DOHH2 (cell line): ENCODE results near the gene UBE2I.

Experiments used
- H3F3A ChIP-seq: fragments of 200-600 bp; sonication (generic), shearing (Covaris generic); 2 replicates; pipeline ENCODE4 v1.6.0; 2016; ENCODE audit warnings: antibody characterized with exemption, mild to moderate bottlenecking; ENCODE audit not compliant: control insufficient read depth, insufficient read depth
- H3K27ac ChIP-seq: fragments of 200-600 bp; sonication (generic); 2 replicates; pipeline ENCODE4 v1.5.1; 2014; ENCODE audit warnings: low read depth, mild to moderate bottlenecking, low read length, moderate library complexity
- H3K27me3 ChIP-seq: fragments of 200-600 bp; sonication (generic); 2 replicates; pipeline ENCODE4 v1.6.1; 2014; ENCODE audit warnings: mild to moderate bottlenecking, low read length, mixed read lengths; ENCODE audit not compliant: control insufficient read depth
- H3K36me3 ChIP-seq: fragments of 200-600 bp; sonication (generic); 2 replicates; pipeline ENCODE4 v1.6.1; 2014; ENCODE audit warnings: mild to moderate bottlenecking, low read length, moderate library complexity, mixed read lengths; ENCODE audit not compliant: control insufficient read depth
- H3K4me1 ChIP-seq: fragments of 200-600 bp; sonication (generic); 2 replicates; pipeline ENCODE4 v1.6.1; 2014; ENCODE audit warnings: mild to moderate bottlenecking, low read length, mixed read lengths; ENCODE audit not compliant: control insufficient read depth
- H3K4me2 ChIP-seq: fragments of 200-600 bp; sonication (generic); 2 replicates; pipeline ENCODE4 v1.6.0; 2014; ENCODE audit warnings: mild to moderate bottlenecking, low read length, moderate library complexity
- H3K4me3 ChIP-seq: fragments of 200-600 bp; sonication (generic); 2 replicates; pipeline ENCODE4 v1.5.1; 2014; ENCODE audit warnings: mild to moderate bottlenecking, low read length, mixed read lengths
- H3K79me2 ChIP-seq: fragments of 200-600 bp; sonication (generic); 2 replicates; pipeline ENCODE4 v1.6.1; 2014; ENCODE audit warnings: mild to moderate bottlenecking, low read length, mixed read lengths; ENCODE audit not compliant: control insufficient read depth
- H3K9me2 ChIP-seq: fragments of 200-600 bp; sonication (generic); replicated peaks from 2 replicates; pipeline ENCODE4 v1.6.1; 2014; ENCODE audit warnings: mild to moderate bottlenecking, low read length, mixed read lengths; ENCODE audit not compliant: control insufficient read depth
- H3K9me3 ChIP-seq: fragments of 200-600 bp; sonication (generic); 2 replicates; pipeline ENCODE4 v1.6.1; 2014; ENCODE audit warnings: antibody characterized with exemption, low read length, mixed read lengths; ENCODE audit not compliant: control insufficient read depth, insufficient read depth
- H4K20me1 ChIP-seq: fragments of 200-600 bp; sonication (generic); 2 replicates; pipeline ENCODE4 v1.6.0; 2014; ENCODE audit warnings: low read depth, mild to moderate bottlenecking, antibody characterized with exemption, low read length, moderate library complexity; ENCODE audit not compliant: control insufficient read depth, insufficient read depth
- EZH2phosphoT487 ChIP-seq: fragments of 200-600 bp; sonication (generic); IDR thresholded peaks from 2 replicates; pipeline ENCODE4 v1.6.1; 2017; ENCODE audit warnings: borderline replicate concordance, mild to moderate bottlenecking, antibody characterized with exemption, low read length, moderate library complexity, mixed read lengths
- TF ChIP-seq, protein P1 (sequence below): fragments of 200-600 bp; sonication (generic); IDR thresholded peaks from one replicate; pipeline ENCODE4 v1.5.1; 2014; ENCODE audit warnings: antibody characterized with exemption, mild to moderate bottlenecking, low read depth, low read length; ENCODE audit not compliant: poor library complexity, severe bottlenecking

Gene UBE2I

GRCh38 chr16:1280783-1281182, 28.7 kb upstream of the UBE2I start:
- H3K36me3 ChIP-seq, result no peaks in the 10 kb centered on the region
- H3K79me2 ChIP-seq, result no peaks in the 10 kb centered on the region
- H3K4me2 ChIP-seq, result no peak overlapping the region
- no peaks in the 10 kb centered on the region for H4K20me1 ChIP-seq
- no peaks in the 10 kb centered on the region for H3K9me3 ChIP-seq
- H3K4me1 ChIP-seq, result peaks cover 3% of the 10 kb centered on the region; the same call in 1 of the 2 replicates
- TF ChIP-seq EZH2phosphoT487, result no peak
- TF ChIP-seq, protein P1, sequence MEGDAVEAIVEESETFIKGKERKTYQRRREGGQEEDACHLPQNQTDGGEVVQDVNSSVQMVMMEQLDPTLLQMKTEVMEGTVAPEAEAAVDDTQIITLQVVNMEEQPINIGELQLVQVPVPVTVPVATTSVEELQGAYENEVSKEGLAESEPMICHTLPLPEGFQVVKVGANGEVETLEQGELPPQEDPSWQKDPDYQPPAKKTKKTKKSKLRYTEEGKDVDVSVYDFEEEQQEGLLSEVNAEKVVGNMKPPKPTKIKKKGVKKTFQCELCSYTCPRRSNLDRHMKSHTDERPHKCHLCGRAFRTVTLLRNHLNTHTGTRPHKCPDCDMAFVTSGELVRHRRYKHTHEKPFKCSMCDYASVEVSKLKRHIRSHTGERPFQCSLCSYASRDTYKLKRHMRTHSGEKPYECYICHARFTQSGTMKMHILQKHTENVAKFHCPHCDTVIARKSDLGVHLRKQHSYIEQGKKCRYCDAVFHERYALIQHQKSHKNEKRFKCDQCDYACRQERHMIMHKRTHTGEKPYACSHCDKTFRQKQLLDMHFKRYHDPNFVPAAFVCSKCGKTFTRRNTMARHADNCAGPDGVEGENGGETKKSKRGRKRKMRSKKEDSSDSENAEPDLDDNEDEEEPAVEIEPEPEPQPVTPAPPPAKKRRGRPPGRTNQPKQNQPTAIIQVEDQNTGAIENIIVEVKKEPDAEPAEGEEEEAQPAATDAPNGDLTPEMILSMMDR, result no peak
- no peak overlapping the region for H3K27ac ChIP-seq
- H3K9me2 ChIP-seq, result no peaks in the 10 kb centered on the region
- no peaks in the 10 kb centered on the region for H3F3A ChIP-seq
- H3K4me3 ChIP-seq, result no peak overlapping the region
- peaks cover 9% of the 10 kb centered on the region; the same call in 1 of the 2 replicates for H3K27me3 ChIP-seq

GRCh38 chr16:1281517-1281916, 27.9 kb upstream of the UBE2I start:
- no peaks in the 10 kb centered on the region for H3K9me2 ChIP-seq
- H3K27me3 ChIP-seq, result peaks cover 9% of the 10 kb centered on the region; the same call in 1 of the 2 replicates
- H4K20me1 ChIP-seq, result no peaks in the 10 kb centered on the region
- no peaks in the 10 kb centered on the region for H3F3A ChIP-seq
- peaks cover 3% of the 10 kb centered on the region; the same call in 1 of the 2 replicates for H3K4me1 ChIP-seq
- H3K9me3 ChIP-seq, result no peaks in the 10 kb centered on the region
- H3K27ac ChIP-seq, result no peak overlapping the region
- no peak overlapping the region for H3K4me3 ChIP-seq
- H3K79me2 ChIP-seq, result no peaks in the 10 kb centered on the region
- no peak for TF ChIP-seq EZH2phosphoT487
- TF ChIP-seq, protein P1, result no peak
- no peaks in the 10 kb centered on the region for H3K36me3 ChIP-seq
- H3K4me2 ChIP-seq, result no peak overlapping the region

- Histone ChIP-seq H3F3A (no peaks in the 10 kb centered on the region), H3K27me3 (peaks cover 7% of the 10 kb centered on the region; the same call in 1 of the 2 replicates), H3K27ac (no peak overlapping the region), H3K4me1 (peaks cover 3% of the 10 kb centered on the region; the same call in 1 of the 2 replicates), H3K9me2 (no peaks in the 10 kb centered on the region), H3K4me3 (no peak overlapping the region), H3K9me3 (no peaks in the 10 kb centered on the region), H4K20me1 (no peaks in the 10 kb centered on the region), H3K79me2 (no peaks in the 10 kb centered on the region), H3K4me2 (no peak overlapping the region), H3K36me3 (no peaks in the 10 kb centered on the region)
- TF ChIP-seq, protein P1, result no peak
- TF ChIP-seq EZH2phosphoT487, result no peak
Observed at GRCh38 chr16:1282324-1282973, 27.0 kb upstream of the UBE2I start.
